Muscle layer of duodenum (tissue), 2 donors: Measurements from ENCODE around the gene PRSS27.

Source experiments
- H3K27ac ChIP-seq: one replicate; pipeline ENCODE4 v1.7.0; 2013; ENCODE audit warnings: mild to moderate bottlenecking, low read length
- H3K27me3 ChIP-seq: one replicate; pipeline ENCODE4 v1.7.0; 2013; ENCODE audit warnings: low read depth, mild to moderate bottlenecking, control low read depth, low read length
- H3K36me3 ChIP-seq, 2 donors: one replicate each; pipeline ENCODE4 v1.7.0; 2013; ENCODE audit warnings: low read length in 2 of 2, control low read depth in 1 of 2, mild to moderate bottlenecking in 1 of 2; ENCODE audit not compliant: insufficient read depth in 2 of 2, control insufficient read depth in 1 of 2
- H3K4me1 ChIP-seq, 2 donors: one replicate each; pipeline ENCODE4 v1.7.0; 2013; ENCODE audit warnings: low read length in 2 of 2, mild to moderate bottlenecking in 2 of 2, control low read depth in 1 of 2, moderate library complexity in 1 of 2; ENCODE audit not compliant: insufficient read depth in 2 of 2, control insufficient read depth in 1 of 2
- H3K4me3 ChIP-seq, 2 donors: one replicate each; pipeline ENCODE4 v1.7.0; 2013; ENCODE audit warnings: low read length in 2 of 2, low read depth in 1 of 2, mild to moderate bottlenecking in 1 of 2
- H3K9me3 ChIP-seq, 2 donors: one replicate each; pipeline ENCODE4 v1.7.0; 2013; ENCODE audit warnings: low read length in 2 of 2, control low read depth in 1 of 2, mild to moderate bottlenecking in 1 of 2; ENCODE audit not compliant: control insufficient read depth in 1 of 2
- donor health status: healthy.

The PRSS27 gene

GRCh38 chr16:2720064-2720457 lies at the start of gene PRSS27:
Gene PRSS27, minus strand, starts transcription at chr16:2720224. Its CDS starts 64 bp downstream, at chr16:2720160.
- Histone ChIP-seq H3K27ac (no peak within 1 kb of the TSS), H3K27me3 (peaks cover 4% of the 10 kb centered on the region), H3K4me1 (peaks cover 0 to 8% of the 10 kb centered on the region in 2 donors), H3K4me3 (peak within 1 kb of the TSS; percentile 16 to 67), H3K36me3 (no peaks in the 10 kb centered on the region), H3K9me3 (no peaks in the 10 kb centered on the region)

- Histone ChIP-seq H3K4me3 (no peak overlapping the region), H3K4me1 (peaks cover 0 to 20% of the 10 kb centered on the region in 2 donors), H3K9me3 (no peaks in the 10 kb centered on the region), H3K36me3 (peaks cover 69 to 96% of the 10 kb centered on the region in 2 donors), H3K27ac (no peak overlapping the region), H3K27me3 (no peaks in the 10 kb centered on the region)
Observed at GRCh38 chr16:2769675-2770056, 49.6 kb upstream of the PRSS27 start.

- Histone ChIP-seq H3K9me3 (no peaks in the 10 kb centered on the region), H3K27ac (no peak overlapping the region), H3K4me3 (no peak overlapping the region), H3K36me3 (peaks cover 74 to 96% of the 10 kb centered on the region in 2 donors), H3K27me3 (no peaks in the 10 kb centered on the region), H3K4me1 (peaks cover 0 to 16% of the 10 kb centered on the region in 2 donors)
Observed at GRCh38 chr16:2769100-2769529, 49.1 kb upstream of the PRSS27 start.

GRCh38 chr16:2768403-2769089 lies 48.5 kb upstream of the PRSS27 start:
- Histone ChIP-seq H3K4me3 (no peak overlapping the region), H3K27ac (no peak overlapping the region), H3K4me1 (peaks cover 0 to 16% of the 10 kb centered on the region in 2 donors), H3K27me3 (no peaks in the 10 kb centered on the region), H3K9me3 (no peaks in the 10 kb centered on the region), H3K36me3 (peaks cover 80 to 97% of the 10 kb centered on the region in 2 donors)

- Histone ChIP-seq H3K36me3 (peaks cover 87 to 97% of the 10 kb centered on the region in 2 donors), H3K9me3 (no peaks in the 10 kb centered on the region), H3K4me3 (no peak overlapping the region), H3K27me3 (no peaks in the 10 kb centered on the region), H3K4me1 (peaks cover 0 to 16% of the 10 kb centered on the region in 2 donors), H3K27ac (no peak overlapping the region)
Observed at GRCh38 chr16:2767891-2768290, 47.9 kb upstream of the PRSS27 start.

- Histone ChIP-seq H3K9me3 (no peaks in the 10 kb centered on the region), H3K4me1 (peaks cover 0 to 16% of the 10 kb centered on the region in 2 donors), H3K27me3 (no peaks in the 10 kb centered on the region), H3K36me3 (peaks cover 92 to 100% of the 10 kb centered on the region in 2 donors), H3K4me3 (no peak overlapping the region), H3K27ac (no peak overlapping the region)
Observed at GRCh38 chr16:2767140-2767731, 47.2 kb upstream of the PRSS27 start.

GRCh38 chr16:2766430-2767139 lies 46.6 kb upstream of the PRSS27 start:
- peaks cover 0 to 16% of the 10 kb centered on the region in 2 donors for H3K4me1 ChIP-seq
- peaks cover 93 to 100% of the 10 kb centered on the region in 2 donors for H3K36me3 ChIP-seq
- no peak overlapping the region for H3K4me3 ChIP-seq
- no peaks in the 10 kb centered on the region for H3K27me3 ChIP-seq
- no peak overlapping the region for H3K27ac ChIP-seq
- no peaks in the 10 kb centered on the region for H3K9me3 ChIP-seq

GRCh38 chr16:2765462-2766404 lies 45.7 kb upstream of the PRSS27 start:
- H3K4me3 ChIP-seq = no peak overlapping the region

GRCh38 chr16:2764718-2765117 lies 44.7 kb upstream of the PRSS27 start:
- Histone ChIP-seq H3K27me3 (no peaks in the 10 kb centered on the region), H3K4me1 (peaks cover 0 to 13% of the 10 kb centered on the region in 2 donors), H3K27ac (no peak overlapping the region), H3K9me3 (no peaks in the 10 kb centered on the region), H3K4me3 (no peak overlapping the region), H3K36me3 (peaks cover 93 to 100% of the 10 kb centered on the region in 2 donors)

More at GRCh38 chr16:2765462-2766404, 45.7 kb upstream of the PRSS27 start:
- Histone ChIP-seq H3K36me3 (peaks cover 93 to 100% of the 10 kb centered on the region in 2 donors), H3K4me1 (peaks cover 0 to 16% of the 10 kb centered on the region in 2 donors), H3K9me3 (no peaks in the 10 kb centered on the region), H3K27me3 (no peaks in the 10 kb centered on the region), H3K27ac (no peak overlapping the region)

- Histone ChIP-seq H3K27me3 (no peaks in the 10 kb centered on the region), H3K4me3 (no peak overlapping the region), H3K4me1 (peaks cover 0 to 7% of the 10 kb centered on the region in 2 donors), H3K27ac (no peak overlapping the region), H3K9me3 (no peaks in the 10 kb centered on the region), H3K36me3 (peaks cover 97 to 100% of the 10 kb centered on the region in 2 donors)
Observed at GRCh38 chr16:2763173-2763572, 43.1 kb upstream of the PRSS27 start.
